ENCODE results near the gene COA8. TPM values are rescaled to one million over a fixed set of nuclear protein-coding genes. Genes with fewer than 3 reads are reported as not detected.

The COA8 gene, protein sequence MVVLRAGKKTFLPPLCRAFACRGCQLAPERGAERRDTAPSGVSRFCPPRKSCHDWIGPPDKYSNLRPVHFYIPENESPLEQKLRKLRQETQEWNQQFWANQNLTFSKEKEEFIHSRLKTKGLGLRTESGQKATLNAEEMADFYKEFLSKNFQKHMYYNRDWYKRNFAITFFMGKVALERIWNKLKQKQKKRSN
- total RNA-seq (2014; rRNA removed; shearing (Covaris generic)): 11.2 and 15.3 TPM in 2 replicates

DNA sequence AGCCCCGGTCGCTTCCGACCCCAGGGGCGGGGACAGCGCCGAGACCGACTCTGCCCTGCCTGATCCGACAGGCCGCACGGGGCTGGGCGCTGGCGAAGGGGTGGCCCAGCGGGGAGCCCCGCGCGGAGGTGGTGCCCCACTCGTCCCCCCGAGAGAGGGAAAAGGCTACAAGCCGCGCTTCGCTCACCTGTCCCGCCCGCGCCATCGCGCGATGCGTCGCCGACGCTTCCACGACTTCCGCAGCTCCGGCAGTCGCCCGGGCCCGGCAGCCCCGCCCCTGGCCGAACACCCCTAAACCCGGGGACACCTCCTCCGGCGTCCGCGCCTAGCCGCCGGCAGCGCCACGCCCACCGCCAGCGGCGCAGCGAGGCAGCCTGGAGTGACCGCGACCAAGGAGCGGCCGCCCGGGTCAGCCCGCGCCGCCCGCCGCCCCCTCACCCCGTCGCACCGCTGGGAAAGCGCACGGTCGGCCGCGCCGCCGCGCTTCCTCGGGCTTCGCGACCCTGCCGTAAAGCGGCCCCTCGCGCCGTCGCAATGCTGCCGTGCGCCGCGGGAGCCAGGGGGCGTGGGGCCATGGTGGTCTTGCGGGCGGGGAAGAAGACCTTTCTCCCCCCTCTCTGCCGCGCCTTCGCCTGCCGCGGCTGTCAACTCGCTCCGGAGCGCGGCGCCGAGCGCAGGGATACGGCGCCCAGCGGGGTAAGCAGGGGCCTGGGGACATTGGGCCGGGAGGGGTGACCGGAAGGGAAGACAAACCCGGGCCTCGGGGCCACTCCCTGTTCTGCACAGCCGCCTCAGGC is at the start of gene COA8, which contains the start of gene BAG5:
Gene COA8, plus strand, starts transcription at position 532 of the 797 bp plus-strand sequence. Its CDS starts 42 bp downstream, at position 574.
Gene BAG5, minus strand, starts transcription at position 229 of the 797 bp plus-strand sequence. CDS start 1,493 bp downstream, outside the sequence.
- peak; percentile 76 for DNase-seq (ENCODE audit: low spot score)

- no peak for DNase-seq (ENCODE audit: low spot score)
Measured at GRCh38 chr14:103514596-103515421, 48.0 kb upstream of the COA8 start.

DNA sequence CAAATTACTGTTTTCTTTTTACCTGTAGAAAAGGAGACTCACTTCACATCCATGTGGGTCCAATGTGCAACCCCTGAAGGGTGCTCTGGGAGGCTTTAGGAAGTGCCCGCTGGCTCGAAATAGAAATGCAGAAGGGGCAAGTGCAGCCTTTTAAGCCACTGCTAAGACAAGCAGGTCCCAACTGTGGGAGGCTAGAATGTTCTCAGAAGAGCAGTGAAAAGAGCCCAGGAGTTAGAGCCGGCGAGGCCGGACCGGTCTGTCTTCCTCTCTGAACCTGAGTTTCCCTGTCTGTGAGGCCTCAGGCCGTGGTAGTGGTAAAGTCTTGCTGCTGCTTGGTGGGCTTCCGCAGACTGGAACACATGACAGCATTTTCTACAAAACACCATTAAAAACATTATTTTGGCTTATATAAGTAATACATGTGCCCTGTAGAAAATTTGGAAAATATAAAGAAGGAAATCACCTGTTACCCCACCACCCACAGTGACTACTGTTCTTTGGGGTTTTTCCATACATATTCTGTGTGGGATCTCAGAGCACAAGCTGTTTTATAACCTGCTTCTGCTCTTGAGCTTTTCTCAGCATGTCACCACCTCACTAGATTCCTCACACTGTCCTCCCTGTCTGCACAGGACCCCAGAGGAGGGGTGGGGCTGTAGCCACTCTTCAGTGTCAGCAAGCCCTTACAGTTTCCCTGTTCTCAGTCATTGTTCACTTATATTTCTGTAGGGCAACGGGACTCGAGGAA is 46.2 kb upstream of the COA8 start:
- DNase-seq (ENCODE audit: low spot score): no peak

- no peak for DNase-seq (ENCODE audit: low spot score)
Measured at GRCh38 chr14:103517174-103517566, 45.6 kb upstream of the COA8 start.

DNA sequence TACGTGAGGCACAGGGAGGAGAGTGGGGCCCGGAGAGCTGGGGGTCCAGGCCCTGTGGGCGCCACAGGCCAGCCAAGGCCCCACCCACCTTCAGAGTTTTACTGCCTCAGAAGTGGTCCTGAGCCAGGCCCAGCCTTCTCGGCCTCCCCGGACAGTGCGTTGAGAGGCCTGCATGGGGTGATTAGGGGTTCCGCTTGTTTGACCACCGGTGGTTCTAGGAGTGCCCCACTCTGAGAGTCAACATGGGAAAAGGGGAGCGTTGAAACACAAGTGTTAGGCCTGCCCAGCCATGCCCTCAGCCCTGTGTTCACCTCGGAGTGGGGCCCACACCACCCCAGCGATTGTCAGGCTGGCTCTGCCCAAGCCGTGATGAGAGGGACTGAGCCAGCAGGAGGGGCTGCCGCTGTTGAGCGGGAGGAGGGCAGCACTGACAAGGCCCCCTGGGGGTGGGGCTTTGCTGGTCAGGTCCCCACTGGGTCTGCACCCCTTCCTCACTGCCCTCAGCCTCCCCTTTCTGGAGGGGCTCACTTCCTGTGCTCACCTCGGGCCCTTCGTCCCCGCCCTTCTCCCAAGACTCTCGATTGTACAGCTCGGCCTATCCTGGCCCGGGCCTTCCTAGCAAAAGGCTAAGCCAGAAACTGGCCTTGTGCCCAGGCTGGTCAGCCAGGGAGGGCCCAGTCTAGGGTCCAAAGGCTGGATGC is 44.9 kb upstream of the COA8 start:
- DNase-seq (ENCODE audit: low spot score): no peak

DNA sequence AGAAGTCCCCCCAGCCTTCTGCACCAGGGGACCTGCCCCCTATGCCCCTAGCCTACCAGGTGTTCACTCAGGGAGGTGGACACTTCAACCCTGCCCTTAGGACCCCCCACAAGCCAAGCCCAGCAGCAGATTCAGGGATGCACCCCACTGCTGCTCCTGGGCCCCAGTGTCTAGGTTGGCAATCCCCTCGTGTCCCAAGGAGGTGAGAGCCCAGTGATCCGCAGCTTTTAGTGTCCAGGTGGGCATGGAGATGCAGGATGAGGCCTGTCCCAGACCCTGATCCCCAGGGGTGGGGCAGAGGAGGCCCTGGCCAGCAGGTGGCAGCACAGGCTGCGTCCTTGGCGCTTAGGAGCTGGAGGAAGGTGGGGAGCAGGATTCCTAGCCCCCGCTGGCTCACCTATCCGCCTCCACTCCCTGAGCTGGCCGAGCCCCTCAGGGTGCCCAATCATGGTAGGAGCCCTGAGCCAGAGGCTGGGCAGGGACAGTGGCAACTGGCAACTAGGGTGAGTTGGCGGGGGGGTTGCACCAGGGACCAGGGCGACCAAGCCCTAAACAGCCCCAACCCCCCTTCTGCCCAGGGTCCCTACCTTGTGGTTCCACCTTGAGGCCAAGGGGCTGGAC is 44.2 kb upstream of the COA8 start:
- peak; percentile 59 for DNase-seq (ENCODE audit: low spot score)

DNA sequence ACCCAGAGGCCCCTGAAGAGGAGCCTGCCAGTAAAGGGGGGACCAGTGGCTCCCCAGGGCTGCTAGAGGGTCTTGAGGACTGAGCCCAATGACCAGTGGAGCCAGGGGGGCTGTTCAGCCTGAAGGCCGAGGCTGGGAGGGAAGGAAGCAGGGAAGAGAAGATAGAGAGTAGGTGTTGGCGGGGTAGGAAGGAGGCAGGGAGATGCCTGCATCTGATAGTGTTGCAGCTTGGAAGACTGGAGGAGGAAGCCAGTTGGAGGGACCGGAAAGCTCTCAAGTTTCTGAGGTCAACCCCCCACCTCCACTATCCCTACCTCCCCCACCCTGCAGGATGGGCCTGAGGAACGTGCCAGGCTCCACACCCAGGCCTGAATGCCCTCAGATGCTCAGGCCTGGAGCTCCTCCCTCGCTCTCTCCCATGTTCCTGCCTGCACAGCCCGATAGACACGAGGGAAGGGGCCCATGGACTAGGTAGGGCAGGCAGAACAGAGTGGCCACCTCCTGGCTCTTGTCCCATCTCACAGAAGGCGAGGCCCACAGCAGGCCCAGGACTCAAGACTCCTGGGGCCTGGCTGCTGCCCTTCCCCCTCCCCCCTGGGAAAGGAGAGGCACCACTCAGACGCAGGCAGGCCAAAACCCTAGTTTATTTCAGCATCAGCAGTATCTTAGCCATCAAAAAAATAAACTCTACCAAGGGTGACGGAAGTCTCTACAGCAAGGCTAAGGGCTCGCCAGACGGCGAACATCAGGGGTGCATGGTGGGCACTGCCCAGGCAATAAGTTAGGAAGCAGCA is 43.5 kb upstream of the COA8 start:
- no peak for DNase-seq (ENCODE audit: low spot score)

- DNase-seq (ENCODE audit: low spot score): no peak
Measured at GRCh38 chr14:103519837-103520212, 42.9 kb upstream of the COA8 start.

DNA sequence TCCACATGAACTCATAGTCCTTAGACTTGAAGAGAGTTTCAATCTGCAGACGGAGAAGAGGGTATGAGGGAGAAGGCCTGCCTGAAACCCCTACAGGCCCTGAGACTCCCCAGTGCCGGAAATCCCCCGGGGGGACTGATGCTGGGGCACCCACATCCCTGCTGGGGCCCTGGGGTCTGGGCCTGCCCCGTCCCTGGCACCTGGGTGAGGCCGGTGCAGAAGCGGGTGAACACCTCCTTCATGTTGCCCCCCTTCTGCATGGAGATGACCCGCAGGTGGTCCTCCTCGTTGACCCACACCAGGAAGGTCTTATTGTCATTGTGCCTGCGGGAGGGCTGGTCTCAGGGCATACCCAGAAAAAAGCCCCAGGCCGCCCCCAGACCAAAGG is 42.5 kb upstream of the COA8 start:
- DNase-seq (ENCODE audit: low spot score): no peak

- DNase-seq (ENCODE audit: low spot score): peak; percentile 60
Measured at GRCh38 chr14:103520657-103521437, 41.9 kb upstream of the COA8 start.

DNA sequence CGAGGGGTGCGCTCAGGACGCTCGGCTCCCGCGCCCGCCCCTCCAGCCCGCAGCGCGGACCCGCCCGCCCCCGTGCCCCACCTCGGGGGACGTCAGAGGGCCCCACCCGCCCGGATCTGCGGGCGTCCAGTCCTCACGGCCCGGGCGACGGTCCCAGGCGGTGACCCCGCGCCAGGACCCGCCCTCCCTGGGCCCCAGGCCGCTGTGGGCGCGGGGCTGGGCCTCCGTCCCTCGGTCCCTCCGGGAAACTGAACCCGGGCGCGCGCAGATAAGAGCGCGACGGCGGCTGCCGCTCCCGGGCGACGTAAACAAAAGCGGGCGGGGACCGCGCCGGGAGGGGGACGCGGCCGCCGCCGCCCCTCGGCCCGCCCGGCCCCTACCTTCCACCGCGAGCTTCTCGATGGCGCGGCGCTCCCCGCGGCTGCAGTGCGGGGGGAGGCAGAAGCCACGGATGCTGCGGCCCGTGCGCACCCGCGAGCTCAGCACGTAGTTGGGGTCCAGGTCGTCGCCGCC is 41.3 kb upstream of the COA8 start:
- DNase-seq (ENCODE audit: low spot score): no peak

DNA sequence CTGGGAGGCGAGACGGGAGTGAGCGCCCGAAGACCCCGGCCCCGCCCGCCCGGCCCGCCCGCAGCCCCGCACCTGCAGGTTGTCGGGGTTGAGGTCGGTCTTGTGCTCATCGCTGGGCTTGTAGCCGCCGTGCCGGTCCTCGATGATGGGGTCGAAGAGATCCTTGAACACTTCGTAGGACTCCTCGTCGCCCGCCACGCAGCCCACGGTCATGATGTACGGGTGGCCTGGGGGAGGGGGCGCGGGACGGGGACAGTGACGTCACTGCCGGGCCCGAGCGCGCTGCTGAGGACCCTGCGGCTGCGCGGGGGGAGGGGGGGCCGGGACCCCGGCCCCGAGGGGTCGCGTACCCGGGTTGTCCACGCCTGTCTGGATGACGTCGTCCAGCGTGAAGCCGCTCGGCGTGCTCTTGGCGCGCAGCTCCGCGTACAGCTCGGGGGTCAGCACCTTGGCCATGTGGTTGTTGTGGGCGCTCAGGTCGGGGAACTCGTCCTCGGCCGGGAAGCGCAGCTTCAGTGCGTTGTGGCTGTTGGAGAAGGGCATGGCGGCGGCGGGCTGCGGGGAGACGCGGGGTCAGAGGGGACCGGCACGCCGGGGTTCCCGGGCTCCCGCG is 40.7 kb upstream of the COA8 start:
- no peak for DNase-seq (ENCODE audit: low spot score)

- no peak for DNase-seq (ENCODE audit: low spot score)
Measured at GRCh38 chr14:103522649-103523574, 39.8 kb upstream of the COA8 start, which contains the start of gene CKB. CKB (minus strand) TSS chr14:103522830; CDS start chr14:103522493, 337 bp downstream.

- DNase-seq (ENCODE audit: low spot score): no peak
Measured at GRCh38 chr14:103523575-103523954, 39.2 kb upstream of the COA8 start.

- no peak for DNase-seq (ENCODE audit: low spot score)
Measured at GRCh38 chr14:103524002-103524935, 38.5 kb upstream of the COA8 start.
